ENCODE measurements around the gene MED17. TPM values are rescaled to one million over a fixed set of nuclear protein-coding genes. Genes with fewer than 3 reads are reported as not detected.

The MED17 gene, protein sequence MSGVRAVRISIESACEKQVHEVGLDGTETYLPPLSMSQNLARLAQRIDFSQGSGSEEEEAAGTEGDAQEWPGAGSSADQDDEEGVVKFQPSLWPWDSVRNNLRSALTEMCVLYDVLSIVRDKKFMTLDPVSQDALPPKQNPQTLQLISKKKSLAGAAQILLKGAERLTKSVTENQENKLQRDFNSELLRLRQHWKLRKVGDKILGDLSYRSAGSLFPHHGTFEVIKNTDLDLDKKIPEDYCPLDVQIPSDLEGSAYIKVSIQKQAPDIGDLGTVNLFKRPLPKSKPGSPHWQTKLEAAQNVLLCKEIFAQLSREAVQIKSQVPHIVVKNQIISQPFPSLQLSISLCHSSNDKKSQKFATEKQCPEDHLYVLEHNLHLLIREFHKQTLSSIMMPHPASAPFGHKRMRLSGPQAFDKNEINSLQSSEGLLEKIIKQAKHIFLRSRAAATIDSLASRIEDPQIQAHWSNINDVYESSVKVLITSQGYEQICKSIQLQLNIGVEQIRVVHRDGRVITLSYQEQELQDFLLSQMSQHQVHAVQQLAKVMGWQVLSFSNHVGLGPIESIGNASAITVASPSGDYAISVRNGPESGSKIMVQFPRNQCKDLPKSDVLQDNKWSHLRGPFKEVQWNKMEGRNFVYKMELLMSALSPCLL
- total RNA-seq = 49.3 and 53.2 TPM in 2 replicates

DNA sequence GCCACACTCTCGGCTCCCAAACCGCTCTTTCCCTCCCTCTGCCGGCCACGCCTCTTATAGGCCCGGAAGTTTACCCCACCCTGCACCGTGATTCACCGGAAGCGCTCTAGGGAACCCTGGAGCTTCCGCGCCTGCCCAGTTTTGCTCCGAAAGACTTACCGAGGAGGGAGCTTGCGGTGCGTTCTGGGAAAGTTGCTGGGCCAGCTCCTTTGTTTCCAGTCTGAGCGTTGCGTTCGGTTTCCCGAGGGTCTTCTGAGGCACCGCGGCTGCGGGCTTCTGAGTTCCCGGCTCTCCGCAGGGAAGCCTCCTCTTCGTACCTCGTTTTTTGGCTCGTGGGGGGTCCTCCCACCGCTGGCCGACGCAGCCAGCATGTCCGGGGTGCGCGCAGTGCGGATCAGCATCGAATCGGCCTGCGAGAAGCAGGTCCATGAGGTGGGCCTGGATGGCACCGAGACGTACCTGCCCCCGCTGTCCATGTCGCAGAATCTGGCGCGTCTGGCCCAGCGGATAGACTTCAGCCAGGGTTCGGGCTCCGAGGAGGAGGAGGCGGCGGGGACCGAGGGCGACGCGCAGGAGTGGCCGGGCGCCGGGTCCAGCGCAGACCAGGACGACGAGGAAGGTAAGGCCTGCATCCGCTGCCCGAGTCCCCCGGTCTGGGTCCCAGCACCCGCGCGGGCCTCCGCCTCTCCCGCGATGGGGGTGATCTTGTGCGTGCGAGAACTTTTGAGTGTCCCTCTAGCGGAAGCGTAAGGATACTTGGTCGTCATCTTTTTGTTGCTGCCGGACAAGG, at the start of gene MED17:
MED17 (plus strand) TSS at position 138 of the 790 bp plus-strand sequence; CDS start at position 370, 232 bp downstream.

DNA sequence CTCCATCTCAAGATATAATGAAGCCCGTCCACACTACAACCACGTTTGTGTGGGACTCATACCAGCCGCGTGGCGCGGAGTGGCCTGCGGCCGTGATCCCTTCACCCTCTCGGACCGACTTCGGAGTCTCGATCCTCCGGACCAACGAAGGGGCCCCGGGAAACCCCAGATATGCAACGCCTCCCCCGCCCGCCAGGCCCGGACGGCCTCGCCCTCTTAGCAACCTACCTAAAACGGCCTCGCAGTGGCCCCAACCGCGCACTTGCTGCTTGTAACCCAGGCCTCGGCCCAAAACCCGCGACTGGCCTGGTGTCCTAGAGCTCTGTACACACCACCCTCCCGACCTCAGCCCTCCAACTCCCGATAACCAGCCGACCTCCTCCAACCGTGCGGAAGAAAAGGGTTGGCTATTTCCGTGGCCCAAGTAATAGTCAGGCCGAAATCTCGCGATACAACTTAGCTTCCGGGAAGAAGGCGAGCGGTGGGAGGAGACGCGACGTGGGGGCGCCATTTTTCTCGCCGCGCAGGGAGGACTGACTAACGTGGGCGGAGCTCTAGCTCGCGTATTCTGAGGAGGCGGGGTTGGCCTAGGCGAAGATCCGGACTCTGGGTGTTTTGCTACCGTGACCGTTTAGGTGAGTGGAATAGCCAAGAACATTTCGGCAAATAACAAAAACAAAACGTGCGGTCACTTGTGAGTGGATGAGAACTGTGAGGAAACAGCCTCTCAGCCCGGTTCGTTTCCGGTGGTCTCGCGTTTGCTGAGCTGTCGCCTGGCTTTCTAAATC, 42.8 kb upstream of the MED17 start, which contains the start of the genes C11orf54 and TAF1D:
C11orf54 (plus strand) TSS at position 579 of the 788 bp plus-strand sequence. CDS start 5,722 bp downstream, outside the sequence.
TAF1D (minus strand) TSS at position 402 of the 788 bp plus-strand sequence. CDS start 2,191 bp downstream, outside the sequence.

DNA sequence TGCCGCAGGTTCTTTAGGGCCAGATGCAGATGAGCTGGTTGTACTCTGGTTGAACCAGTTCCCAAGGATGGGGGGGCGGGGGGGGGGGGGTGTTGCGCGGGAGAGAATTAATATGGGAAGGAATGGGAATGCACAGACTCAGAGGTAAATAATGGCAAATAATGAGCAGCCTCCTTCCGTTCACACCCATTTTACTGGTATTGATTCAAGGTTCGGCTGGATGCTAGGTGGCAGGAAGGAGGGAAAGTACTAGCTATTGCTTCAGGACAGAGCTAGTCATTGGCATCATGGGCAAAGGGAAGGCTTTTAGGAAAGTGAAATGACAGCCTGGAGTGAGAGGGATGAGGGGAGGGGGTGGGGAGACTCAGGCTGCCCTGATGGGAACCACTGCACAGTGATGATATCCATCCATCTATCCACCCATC, 66.5 kb downstream of the MED17 start, which contains the start of gene VSTM5:
VSTM5 (minus strand) TSS at position 25 of the 425 bp plus-strand sequence. CDS start 116 bp downstream, outside the sequence.

Small RNAs within 50 kb of the gene (small RNA-seq; reads per million reads assigned to genes)
- gene RF00019 = not detected
- not detected for gene SNORA40

Other genes with a start within 250 kb of the MED17 start
- gene SMCO4, start 240.9 kb upstream of the MED17 start, total RNA-seq = 7.7 and 8.8 TPM in 2 replicates
- 37.6 and 44.9 TPM in 2 replicates for gene CEP295, start 122.6 kb upstream of the MED17 start, total RNA-seq
- 267 and 281 TPM in 2 replicates for gene TAF1D, start 42.8 kb upstream of the MED17 start, total RNA-seq
- 23.3 and 26.9 TPM in 2 replicates for gene C11orf54, start 42.6 kb upstream of the MED17 start, total RNA-seq
- 0.07 and 0.13 TPM in 2 replicates for gene VSTM5, start 66.3 kb downstream of the MED17 start, total RNA-seq
- not detected in 2 replicates for gene HEPHL1, start 237.1 kb downstream of the MED17 start, total RNA-seq